Stomach (tissue), 9 donors: ENCODE measurements around the gene MICB. TPM values are rescaled to one million over a fixed set of nuclear protein-coding genes. Genes with fewer than 3 reads are reported as not detected.

Experiments
- DNase-seq, 2 donors: peaks; one replicate each; pipeline versions ENCODE4 v3.0.0 to v3.0.0-alpha.2; 2013 to 2019
- H3K27ac ChIP-seq, 5 donors: fragments of 200-600 bp in 4 of 5; sonication (generic) in 4 of 5; one replicate each; pipeline ENCODE4 v1.5.1; 2013 to 2019; ENCODE audit warnings: mild to moderate bottlenecking in 1 of 5, moderate library complexity in 1 of 5
- H3K27me3 ChIP-seq, 3 donors: fragments of 200-600 bp; sonication (generic); one replicate each; pipeline ENCODE4 v1.5.1; 2017 to 2019; ENCODE audit warnings: mixed run types in 1 of 3
- H3K36me3 ChIP-seq, 4 donors: fragments of 200-600 bp; sonication (generic); 1 replicate in 3 of 4; 2 replicates in 1 of 4; pipeline ENCODE4 v1.5.1; 2016 to 2019
- H3K4me1 ChIP-seq, 4 donors: fragments of 200-600 bp; sonication (generic); one replicate each; pipeline ENCODE4 v1.5.1; 2016 to 2019
- H3K4me3 ChIP-seq, 4 donors: fragments of 200-600 bp; sonication (generic) in 3 of 4; one replicate each; pipeline ENCODE4 v1.5.1; 2016 to 2019; ENCODE audit warnings: mild to moderate bottlenecking in 1 of 4
- H3K9me3 ChIP-seq, 4 donors: fragments of 200-600 bp; sonication (generic); one replicate each; pipeline ENCODE4 v1.5.1; 2016 to 2019
- CTCF ChIP-seq, 7 experiments: fragments of 450-650 bp in 4 of 7; fragments of 200-600 bp in 3 of 7; sonication (generic) in 3 of 7; IDR thresholded peaks; one replicate each; pipeline ENCODE4 v1.5.1; 2016 to 2019; ENCODE audit warnings: antibody characterized with exemption in 7 of 7, control low read depth in 2 of 7, mild to moderate bottlenecking in 1 of 7
- EP300 ChIP-seq: sonication (generic); formaldehyde crosslinking; IDR thresholded peaks from one replicate; pipeline ENCODE4 v1.6.1; 2017; ENCODE audit warnings: antibody characterized with exemption
- POLR2A ChIP-seq, 4 donors: fragments of 450-650 bp; IDR thresholded peaks; one replicate each; pipeline ENCODE4 v1.6.1; 2016; ENCODE audit warnings: antibody characterized with exemption in 4 of 4, control low read depth in 2 of 4, mild to moderate bottlenecking in 1 of 4, moderate library complexity in 1 of 4
- POLR2AphosphoS5 ChIP-seq, 3 donors: sonication (generic); formaldehyde crosslinking; IDR thresholded peaks; one replicate each; pipeline ENCODE4 v1.6.1; 2016; ENCODE audit warnings: antibody characterized with exemption in 3 of 3
- WGBS, 5 donors: extraction: QIAGEN DNeasy Blood & Tissue Kit in 3 of 5; methylation state at CpG; one replicate each; pipeline versions ENCODE4 v1.1.5 to v1.1.7; 2013 to 2018; 5-methylcytosine and 5-hydroxymethylcytosine counted together
- intact Hi-C: fragments of 100-400 bp; cut with DNase I; formaldehyde crosslinking; loops from one replicate; pipeline ENCODE4 v1.15.1; 2023; ENCODE audit warnings: low total_unique reads
- polyA plus RNA-seq, 3 donors: library from polyadenylated mRNA; stranded (reverse); fragments of 200-250 nt; gene quantifications; one replicate each; pipeline ENCODE4 v1.2.3, GENCODE V29; 2013
- total RNA-seq, 5 donors: library from RNA; depleted of rRNA; stranded (reverse); fragments of >200 nt; gene quantifications; one replicate each; pipeline versions ENCODE4 v1.1.0 to v1.2.3, GENCODE V29; 2014 to 2016
- donor health status: healthy with polysubstance abuse.
- donor health status: Bipolar disorder and iron deficiency.
- donor health status: healthy.

MICB gene
- total and polyA plus RNA-seq, 8 donors, result 0.29 to 1.7 (median 0.86) TPM; not detected in 2

DNA sequence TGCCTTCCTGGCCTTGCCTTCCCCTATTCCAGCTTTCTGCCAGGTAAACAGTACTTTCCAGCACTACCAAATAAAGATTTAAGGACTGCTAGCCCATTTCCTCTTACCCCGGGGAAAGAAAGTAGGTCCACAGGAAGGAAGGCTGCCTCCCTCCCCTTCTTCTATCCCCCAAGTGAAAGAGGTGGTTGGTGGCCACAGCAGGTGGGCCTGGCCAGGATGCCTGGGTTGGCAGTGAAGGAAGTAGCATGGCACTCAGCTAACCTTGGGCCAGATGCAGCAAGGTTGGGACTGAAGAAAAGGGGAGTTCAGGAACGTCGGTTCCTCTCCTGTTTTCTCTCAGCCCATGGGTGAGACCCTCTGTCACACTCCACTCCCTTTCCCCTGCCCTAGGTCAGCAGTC is 58.4 kb downstream of the MICB start:
- intact Hi-C loops, result no loop called here
- no peak for TF ChIP-seq POLR2AphosphoS5 (IDR thresholded peaks at IDR 0.05)
- TF ChIP-seq CTCF (IDR thresholded peaks at IDR 0.05), result no peak
- TF ChIP-seq EP300, result no peak
- Histone ChIP-seq H3K27me3 (no peaks in the 10 kb centered on the region), H3K4me1 (peaks cover 4 to 69% (median 30%) of the 10 kb centered on the region in 4 donors), H3K36me3 (peaks cover 24 to 83% (median 74%) of the 10 kb centered on the region in 4 donors), H3K4me3 (no peak overlapping the region), H3K9me3 (no peaks in the 10 kb centered on the region), H3K27ac (no peak overlapping the region)
- no peak for DNase-seq
- WGBS, 5 donors, result 49 to 80% (median 69%) methylated on average over 3 of the region's 3 CpGs

- TF ChIP-seq POLR2AphosphoS5 (IDR thresholded peaks at IDR 0.05), result no peak
- no peak for TF ChIP-seq CTCF (IDR thresholded peaks at IDR 0.05)
- TF ChIP-seq EP300, result no peak
- no peak for TF ChIP-seq POLR2A (IDR thresholded peaks at IDR 0.05)
- peak overlapping the region in 4 of 5 donors; percentile 54 to 82 (median 70) for H3K27ac ChIP-seq
- no peaks in the 10 kb centered on the region for H3K9me3 ChIP-seq
- WGBS, 5 donors, result 73 to 83% (median 81%) methylated on average over 24 of the region's 24 CpGs
- H3K4me3 ChIP-seq, result no peak overlapping the region
- H3K27me3 ChIP-seq, result no peaks in the 10 kb centered on the region
- peaks cover 24 to 71% (median 65%) of the 10 kb centered on the region in 4 donors for H3K36me3 ChIP-seq
- intact Hi-C loops, result no loop called here
- no peak for DNase-seq
- peaks cover 4 to 64% (median 28%) of the 10 kb centered on the region in 4 donors for H3K4me1 ChIP-seq
These were observed 59.7 kb downstream of the MICB start for GRCh38 chr6:31557443-31558317.

DNA sequence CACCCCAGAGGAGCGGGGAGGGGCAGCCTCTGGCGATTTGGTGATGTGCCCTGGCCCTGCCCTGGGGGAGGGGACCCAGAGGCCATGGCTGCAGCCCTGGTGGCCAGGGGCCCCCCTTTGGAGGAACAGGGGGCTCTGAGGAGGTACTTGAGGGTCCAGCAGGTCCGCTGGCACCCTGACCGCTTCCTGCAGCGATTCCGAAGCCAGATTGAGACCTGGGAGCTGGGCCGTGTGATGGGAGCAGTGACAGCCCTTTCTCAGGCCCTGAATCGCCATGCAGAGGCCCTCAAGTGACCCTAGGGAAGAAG is 60.3 kb downstream of the MICB start:
- no peaks in the 10 kb centered on the region for H3K27me3 ChIP-seq
- no peak for DNase-seq
- H3K9me3 ChIP-seq, result no peaks in the 10 kb centered on the region
- H3K4me3 ChIP-seq, result peak overlapping the region in 1 of 4 donors; percentile 0
- TF ChIP-seq CTCF (IDR thresholded peaks at IDR 0.05) (no peak), EP300 (no peak), POLR2AphosphoS5 (IDR thresholded peaks at IDR 0.05) (no peak)
- WGBS, 5 donors, result 76 to 89% (median 83%) methylated on average over 7 to 8 of the region's 8 CpGs
- H3K27ac ChIP-seq, result peak overlapping the region in 4 of 5 donors; percentile 54 to 82 (median 70)
- intact Hi-C loops, result no loop called here
- H3K36me3 ChIP-seq, result peaks cover 24 to 67% (median 60%) of the 10 kb centered on the region in 4 donors
- peaks cover 4 to 65% (median 28%) of the 10 kb centered on the region in 4 donors for H3K4me1 ChIP-seq

DNA sequence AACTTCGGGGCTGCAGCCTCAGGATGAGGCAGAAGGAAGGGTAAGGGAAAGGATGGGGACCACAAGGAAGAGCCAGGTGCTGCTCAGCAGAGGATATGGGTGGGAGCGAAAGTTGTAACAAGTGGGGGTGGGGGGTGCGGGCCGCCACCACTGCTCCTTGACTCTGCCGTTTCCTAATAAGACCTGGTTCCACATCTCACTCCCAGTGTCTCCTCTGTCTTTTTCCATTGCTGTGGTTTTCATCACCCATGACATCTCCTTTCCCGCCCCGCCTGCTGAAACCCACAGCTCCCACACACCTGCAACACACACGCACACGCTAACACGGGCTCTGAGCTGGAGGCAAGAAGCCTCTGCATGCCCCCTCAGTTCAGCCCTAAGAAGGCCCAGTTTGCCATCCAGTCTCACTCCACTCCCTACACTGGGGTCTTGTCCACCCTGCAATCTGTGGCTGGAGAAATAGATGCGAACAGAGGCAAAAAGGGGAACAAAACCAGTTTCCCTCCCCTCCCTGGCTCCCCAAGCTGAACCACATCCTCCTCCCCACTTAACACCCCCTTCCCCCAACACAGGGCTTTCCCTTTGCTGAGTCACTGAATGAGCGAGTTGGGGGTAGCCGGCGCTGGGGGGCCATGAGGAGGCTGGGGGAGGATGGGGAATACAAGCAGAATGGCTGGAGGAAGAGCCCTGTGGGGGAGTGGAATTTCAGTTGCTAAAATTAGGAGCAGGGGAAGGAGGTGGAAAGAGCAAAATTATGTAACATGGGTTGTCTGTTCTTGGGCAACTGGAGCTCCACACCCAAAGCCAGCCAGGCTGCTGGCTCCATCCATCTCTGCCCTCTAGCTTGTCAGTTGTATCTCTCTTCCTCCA is 60.9 kb downstream of the MICB start:
- H3K27me3 ChIP-seq, result no peaks in the 10 kb centered on the region
- intact Hi-C loops, result no loop called here
- H3K9me3 ChIP-seq, result no peaks in the 10 kb centered on the region
- H3K36me3 ChIP-seq, result peaks cover 24 to 61% (median 54%) of the 10 kb centered on the region in 4 donors
- peak in 1 of 2 donors; percentile 52 for DNase-seq
- peak overlapping the region in 4 of 5 donors; percentile 54 to 82 (median 70) for H3K27ac ChIP-seq
- TF ChIP-seq POLR2A (IDR thresholded peaks at IDR 0.05) (no peak), CTCF (IDR thresholded peaks at IDR 0.05) (no peak)
- H3K4me3 ChIP-seq, result peak overlapping the region in 2 of 4 donors; percentile 0 to 1
- WGBS, 5 donors, result 74 to 83% (median 80%) methylated on average over 10 to 14 of the region's 14 CpGs
- peaks cover 4 to 63% (median 28%) of the 10 kb centered on the region in 4 donors for H3K4me1 ChIP-seq
